ENCODE results near the gene PARN.

- TF ChIP-seq ZNF8 (CRISPR knock-in tag; IDR thresholded peaks at IDR 0.05), result no peak
- TF ChIP-seq CSRNP3 (CRISPR knock-in tag; IDR thresholded peaks at IDR 0.05), result no peak
- no peak for TF ChIP-seq PATZ1 (CRISPR knock-in tag; IDR thresholded peaks at IDR 0.05; ENCODE audit: borderline replicate concordance)
- TF ChIP-seq SNAI2 (CRISPR knock-in tag; IDR thresholded peaks at IDR 0.05), result no peak
- TF ChIP-seq TCF4 (CRISPR knock-in tag; IDR thresholded peaks at IDR 0.05; ENCODE audit: borderline replicate concordance), result no peak
Measured at GRCh38 chr16:14539156-14539555, 90.9 kb downstream of the PARN start.

All from SK-N-SH treated with all-trans-retinoic acid at 6 μM for 48 hours (cell line).